ENCODE measurements around the gene ENOX2. TPM values are rescaled to one million over a fixed set of nuclear protein-coding genes. Genes with fewer than 3 reads are reported as not detected.
A peak's percentile ranks its signal among the peaks of the same experiment; 100 is the strongest.

Gene ENOX2
- total RNA-seq, 4 donors from 2014 or later: 8.0 to 28.0 (median 15.2) TPM

GRCh38 chrX:130682990-130683389 lies 220.0 kb downstream of the ENOX2 start:
- Histone ChIP-seq H3K4me3 (no peak overlapping the region), H3K9me3 (no peaks in the 10 kb centered on the region), H3K27me3 (no peaks in the 10 kb centered on the region), H3K27ac (no peak overlapping the region), H3K36me3 (peaks cover 0 to 7% (median 0%) of the 10 kb centered on the region in 3 donors), H3K4me1 (peaks cover 0 to 5% (median 0%) of the 10 kb centered on the region in 4 donors)
- 52 to 57% methylated on average over 2 of the region's 2 CpGs for WGBS, 2 donors
- TF ChIP-seq EP300 (IDR thresholded peaks at IDR 0.05): no peak
- no peak for TF ChIP-seq POLR2A (IDR thresholded peaks at IDR 0.05)
- TF ChIP-seq CTCF (IDR thresholded peaks at IDR 0.05): no peak
- no peak for DNase-seq (ENCODE audit: low spot score in 2 of 2)

- Histone ChIP-seq H3K27me3 (no peaks in the 10 kb centered on the region), H3K4me3 (no peak overlapping the region), H3K4me1 (peaks cover 0 to 5% (median 0%) of the 10 kb centered on the region in 4 donors), H3K27ac (peak overlapping the region in 1 of 4 donors; percentile 40), H3K9me3 (no peaks in the 10 kb centered on the region), H3K36me3 (no peaks in the 10 kb centered on the region)
- TF ChIP-seq CTCF (IDR thresholded peaks at IDR 0.05) (no peak), EP300 (IDR thresholded peaks at IDR 0.05) (no peak), POLR2A (IDR thresholded peaks at IDR 0.05) (no peak)
- DNase-seq (ENCODE audit: low spot score in 2 of 2): no peak
- 40 to 42% methylated on average over 2 of the region's 2 CpGs for WGBS, 2 donors
Observed at GRCh38 chrX:130680164-130681035, 222.6 kb downstream of the ENOX2 start.

- no peak overlapping the region for H3K4me3 ChIP-seq
- DNase-seq (ENCODE audit: low spot score in 2 of 2): no peak
- H3K27me3 ChIP-seq: no peaks in the 10 kb centered on the region
- peaks cover 0 to 5% (median 0%) of the 10 kb centered on the region in 4 donors for H3K4me1 ChIP-seq
- H3K27ac ChIP-seq: no peak overlapping the region
- no peaks in the 10 kb centered on the region for H3K9me3 ChIP-seq
- 72 to 96% methylated on average over 2 of the region's 2 CpGs for WGBS, 2 donors
- TF ChIP-seq CTCF (IDR thresholded peaks at IDR 0.05): no peak
- no peak for TF ChIP-seq EP300 (IDR thresholded peaks at IDR 0.05)
- TF ChIP-seq POLR2A (IDR thresholded peaks at IDR 0.05): no peak
- peaks cover 0 to 16% (median 0%) of the 10 kb centered on the region in 3 donors for H3K36me3 ChIP-seq
Observed at GRCh38 chrX:130676861-130677260, 226.1 kb downstream of the ENOX2 start.

- Histone ChIP-seq H3K36me3 (peaks cover 0 to 38% (median 0%) of the 10 kb centered on the region in 3 donors), H3K9me3 (no peaks in the 10 kb centered on the region), H3K4me1 (no peaks in the 10 kb centered on the region), H3K4me3 (no peak overlapping the region), H3K27me3 (no peaks in the 10 kb centered on the region), H3K27ac (no peak overlapping the region)
- no peak for DNase-seq (ENCODE audit: low spot score in 2 of 2)
- TF ChIP-seq EP300 (IDR thresholded peaks at IDR 0.05) (no peak), CTCF (IDR thresholded peaks at IDR 0.05) (no peak), POLR2A (IDR thresholded peaks at IDR 0.05) (no peak)
- WGBS, 2 donors: 75 to 100% methylated on average over 1 to 5 of the region's 6 CpGs
Observed at GRCh38 chrX:130672214-130672613, 230.8 kb downstream of the ENOX2 start.

GRCh38 chrX:130669233-130669632 lies 233.8 kb downstream of the ENOX2 start:
- WGBS, 2 donors: 32 to 55% methylated on average over 1 of the region's 1 CpG
- no peak for DNase-seq (ENCODE audit: low spot score in 2 of 2)
- H3K4me3 ChIP-seq: no peak overlapping the region
- TF ChIP-seq CTCF (IDR thresholded peaks at IDR 0.05) (no peak), EP300 (IDR thresholded peaks at IDR 0.05) (no peak), POLR2A (IDR thresholded peaks at IDR 0.05) (no peak)
- H3K36me3 ChIP-seq: peaks cover 0 to 42% (median 0%) of the 10 kb centered on the region in 3 donors
- no peaks in the 10 kb centered on the region for H3K27me3 ChIP-seq
- no peaks in the 10 kb centered on the region for H3K4me1 ChIP-seq
- no peak overlapping the region for H3K27ac ChIP-seq
- no peaks in the 10 kb centered on the region for H3K9me3 ChIP-seq

All from tibial nerve (tissue), 4 donors.